NCI-H2227 treated with DMSO at 0.1 percent for 48 hours (cell line): ENCODE results near the gene SERPINI2.
"Not testable (repeated sequence)": the region's sequence is repeated elsewhere in the genome, so short reads cannot be mapped to it uniquely, and the experiment has no call there.

Source experiments
- DNase-seq: peaks from one replicate; lab custom pipeline; 2025; lab: John Stamatoyannopoulos, UW

Gene SERPINI2

DNA sequence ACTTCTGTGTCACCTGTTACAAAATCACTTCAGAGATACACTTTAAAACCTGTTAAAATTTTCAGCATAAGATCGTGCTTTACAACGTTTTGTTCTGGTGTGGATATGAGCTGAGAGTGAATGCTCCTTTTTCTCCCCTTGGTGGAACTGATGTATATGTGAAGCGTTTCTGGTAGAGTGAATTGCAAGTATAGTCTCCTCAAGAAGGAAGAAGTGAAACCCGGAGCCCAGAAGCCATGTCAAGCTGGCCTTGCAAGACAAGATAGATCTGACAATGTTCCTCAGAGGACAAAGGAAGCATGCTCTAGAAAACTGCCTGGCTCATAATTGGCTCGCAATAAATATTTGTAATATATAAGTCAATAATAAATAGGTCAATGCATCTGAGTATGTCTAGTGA, 23.6 kb downstream of the SERPINI2 start:
- DNase-seq: no peak

DNA sequence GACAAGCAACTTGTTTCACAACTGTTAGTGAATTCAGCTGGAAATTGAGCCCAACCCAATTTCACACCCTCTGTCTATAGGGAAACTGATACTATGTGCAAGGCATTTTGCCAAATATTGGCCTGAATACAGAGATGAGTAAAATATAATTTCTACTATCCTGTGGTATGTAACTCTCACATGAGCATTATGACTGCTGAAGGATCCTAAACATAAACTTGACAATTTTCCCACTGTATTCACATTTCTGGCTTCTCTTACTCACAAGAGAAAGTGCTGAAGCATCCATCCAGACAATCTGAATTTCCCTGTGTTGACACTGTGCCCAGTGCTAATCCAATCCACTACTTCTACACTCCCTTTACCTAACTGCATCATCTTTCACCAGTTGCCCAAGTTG, 28.4 kb downstream of the SERPINI2 start:
- no peak for DNase-seq

DNA sequence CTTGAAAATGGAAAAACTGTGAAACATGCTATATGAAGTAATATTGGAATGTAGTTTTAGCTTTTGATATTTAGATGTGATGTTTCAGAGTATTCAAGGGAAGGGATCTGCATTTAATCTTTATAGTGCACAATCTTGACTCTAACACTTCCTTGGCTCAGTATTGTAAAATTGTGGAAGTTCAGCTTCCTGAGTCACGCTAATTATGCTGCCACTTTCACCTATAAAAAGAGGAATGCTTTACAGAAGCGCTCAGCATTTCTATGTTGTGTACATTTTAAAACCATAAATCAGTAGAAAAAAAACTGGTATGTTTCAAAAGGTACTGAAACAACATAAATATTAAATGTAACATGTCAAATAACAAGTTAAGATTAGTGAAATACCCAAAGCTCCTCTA, 32.6 kb downstream of the SERPINI2 start:
- no peak for DNase-seq

DNA sequence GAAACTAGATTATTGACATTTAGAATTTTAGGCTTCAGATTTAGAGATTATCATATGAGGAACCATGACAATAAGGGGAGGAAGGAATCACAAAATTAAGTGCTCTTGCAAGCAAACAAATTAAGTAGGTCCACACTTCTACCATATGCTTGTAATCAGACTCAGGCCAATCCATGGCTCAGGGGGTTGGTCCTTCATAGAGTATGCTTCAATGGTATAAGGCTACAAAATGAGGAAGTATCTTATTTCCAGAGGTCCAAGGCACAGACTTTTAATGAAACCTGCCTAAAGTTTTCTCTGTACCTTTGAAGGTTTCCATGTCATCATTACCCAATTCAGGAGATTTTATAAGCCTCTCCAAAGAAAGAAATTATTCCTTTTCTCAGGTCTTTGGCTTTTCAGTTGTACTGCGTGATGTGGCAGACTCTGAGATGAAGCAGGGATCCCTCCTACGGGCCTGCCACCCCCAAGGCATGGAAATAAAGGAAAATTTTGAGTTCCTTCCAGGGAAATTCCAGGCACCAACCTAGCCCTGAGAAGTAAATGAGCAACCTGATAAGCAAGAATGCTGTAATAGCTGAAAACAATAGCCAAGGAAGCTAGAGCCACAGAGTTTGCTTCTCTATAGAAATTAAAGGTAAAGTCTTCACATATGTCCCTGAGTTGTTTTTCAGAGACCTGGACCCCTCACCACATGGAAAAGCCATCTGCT, 36.3 kb downstream of the SERPINI2 start:
- DNase-seq: no peak

DNA sequence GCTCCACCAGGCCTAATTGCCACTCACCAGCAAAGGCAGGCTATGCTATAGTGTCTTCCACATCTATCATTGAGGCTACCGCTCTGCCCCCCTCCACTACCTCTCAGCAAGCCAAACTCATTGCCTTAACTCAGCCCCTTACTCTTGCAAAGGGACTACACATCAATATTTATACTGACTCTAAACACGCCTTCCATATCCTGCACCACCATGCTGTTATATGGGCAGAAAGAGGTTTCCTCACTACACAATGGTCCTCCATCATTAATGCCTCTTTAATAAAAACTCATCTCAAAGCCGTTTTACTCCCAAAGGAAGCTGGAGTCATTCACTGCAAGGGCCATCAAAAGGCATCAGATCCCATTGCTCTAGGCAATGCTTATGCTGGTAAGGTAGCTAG, 46.9 kb downstream of the SERPINI2 start:
- DNase-seq: not testable (repeated sequence)

DNA sequence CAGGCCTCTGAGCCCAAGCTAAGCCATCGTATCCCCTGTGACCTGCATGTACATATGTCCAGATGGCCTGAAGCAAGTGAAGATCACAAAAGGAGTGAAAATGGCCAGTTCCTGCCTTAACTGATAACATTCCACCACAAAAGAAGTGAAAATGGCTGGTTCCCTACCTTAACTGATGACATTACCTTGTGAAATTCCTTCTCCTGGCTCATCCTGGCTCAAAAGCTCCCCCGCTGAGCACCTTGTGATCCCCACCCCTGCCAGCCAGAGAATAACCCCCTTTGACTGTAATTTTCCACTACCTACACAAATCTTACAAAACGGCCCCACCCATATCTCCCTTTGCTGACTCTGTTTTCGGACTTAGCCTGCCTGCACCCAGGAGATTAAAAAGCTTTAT, 51.4 kb downstream of the SERPINI2 start:
- not testable (repeated sequence) for DNase-seq

DNA sequence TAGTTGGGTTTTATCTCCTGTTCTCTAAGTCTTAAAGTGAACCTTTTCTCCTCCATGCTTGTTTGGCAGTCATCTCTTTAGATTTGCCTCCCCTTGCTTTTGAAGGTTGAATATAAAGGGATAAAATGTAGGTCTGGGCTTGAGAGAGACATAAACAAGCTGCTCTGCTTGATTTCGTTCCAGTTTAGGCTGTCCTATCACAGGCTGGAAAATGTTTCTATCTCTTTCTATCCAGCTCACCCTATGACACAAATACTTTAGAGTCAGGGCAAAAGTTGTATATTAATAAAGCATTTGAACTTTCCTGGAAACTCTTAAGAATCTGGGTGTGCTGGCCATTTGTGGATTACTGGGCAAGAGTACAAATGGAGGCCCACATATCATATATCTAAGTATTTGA, 64.2 kb downstream of the SERPINI2 start:
- no peak for DNase-seq

DNA sequence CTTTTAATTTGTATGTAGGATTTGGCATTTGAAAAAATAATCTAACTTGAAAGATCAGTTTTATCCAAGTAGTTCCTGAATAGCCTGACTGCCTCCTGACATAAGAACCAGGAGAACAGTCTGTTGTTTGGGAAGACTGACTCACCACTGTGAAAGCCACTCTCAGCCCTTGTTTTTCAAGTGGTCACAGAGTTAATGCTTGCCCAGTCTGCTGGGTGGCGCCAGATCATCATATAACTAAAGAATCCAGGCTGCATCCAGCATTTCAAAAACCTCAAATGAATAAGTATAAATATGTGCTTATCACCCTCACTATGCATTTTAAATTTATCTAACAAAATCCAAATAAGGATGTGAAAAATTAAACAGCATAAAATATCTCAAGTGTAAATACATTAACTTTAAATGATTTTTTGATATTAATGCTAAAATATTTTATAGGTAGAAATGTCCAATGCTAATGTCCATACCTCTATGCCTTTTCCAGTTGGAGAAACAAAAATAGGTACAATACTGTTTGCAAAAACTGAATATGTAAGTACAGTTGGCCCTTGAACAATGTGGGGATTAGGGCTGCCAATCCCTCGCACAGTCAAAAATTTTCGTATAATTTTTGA, 66.9 kb downstream of the SERPINI2 start:
- DNase-seq: no peak

DNA sequence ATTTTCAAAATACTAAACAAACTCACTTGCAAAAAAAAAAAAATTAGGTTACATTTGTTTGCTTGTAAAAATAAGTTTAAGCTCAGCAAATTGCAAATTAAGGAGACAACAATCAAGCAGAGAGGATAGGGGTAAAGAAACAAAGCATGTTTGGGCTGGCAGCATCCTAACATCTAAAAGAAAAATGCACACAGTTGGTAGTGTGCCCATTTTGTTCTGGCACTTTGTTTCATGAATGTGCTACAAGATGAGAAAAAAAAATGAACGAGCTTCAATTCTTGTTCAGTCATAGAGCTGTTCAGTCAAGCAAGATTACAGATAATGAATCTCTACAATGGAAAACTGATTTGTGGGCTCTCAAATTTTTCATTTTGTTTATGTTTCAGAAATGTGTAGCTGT, 76.0 kb downstream of the SERPINI2 start:
- DNase-seq: no peak

DNA sequence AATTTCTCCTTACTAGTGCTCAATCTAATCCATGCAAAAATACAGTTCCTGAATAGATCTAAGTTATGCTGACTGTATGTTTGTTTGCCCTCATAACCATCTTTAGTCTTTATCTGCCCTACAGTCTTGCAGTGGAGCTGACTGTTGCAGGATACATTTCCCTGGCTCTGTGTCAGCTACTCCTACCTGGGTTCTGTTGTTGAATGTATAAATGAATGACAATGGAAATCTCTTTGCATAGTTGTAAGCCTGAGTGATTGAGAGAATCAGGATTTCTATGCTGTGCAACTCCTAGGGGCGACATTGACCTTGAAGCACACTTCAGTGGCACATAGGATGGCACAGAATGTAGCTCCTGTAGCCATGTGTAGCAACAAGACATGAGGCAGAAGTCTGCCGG, 77.8 kb downstream of the SERPINI2 start:
- no peak for DNase-seq

DNA sequence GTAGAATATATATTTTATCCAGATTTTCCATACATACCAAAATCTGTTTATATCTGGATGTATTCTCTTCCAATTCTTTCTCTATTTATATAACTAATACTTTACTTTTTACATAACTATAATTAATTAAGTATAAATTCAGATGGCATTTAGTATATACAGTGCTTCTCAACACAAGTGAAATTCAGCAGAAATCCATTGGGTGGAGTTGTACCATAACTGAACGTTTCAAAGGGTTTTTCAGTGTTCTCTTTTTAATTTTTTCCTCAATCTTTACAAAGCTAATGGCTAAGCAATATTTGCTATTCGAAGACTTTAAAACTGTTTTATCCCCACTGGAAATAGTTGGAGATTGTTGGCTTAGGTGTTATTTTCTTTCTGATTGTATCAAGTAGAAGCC, 79.8 kb downstream of the SERPINI2 start:
- no peak for DNase-seq
